C4-2B (cell line): ENCODE results near the gene BTN3A1.

Source experiments
- H3K27ac ChIP-seq: fragments of 450-650 bp; 2 replicates; pipeline ENCODE4 v1.5.1; 2017
- ZFX ChIP-seq: fragments of 450-650 bp; IDR thresholded peaks from 2 replicates; pipeline ENCODE4 v1.6.1; 2017
- TF ChIP-seq, protein P1 (sequence below): fragments of 450-650 bp; conservative IDR thresholded peaks from 2 replicates; pipeline ENCODE4 v1.5.1; 2017; ENCODE audit warnings: mild to moderate bottlenecking

The BTN3A1 gene

GRCh38 chr6:26447257-26447656 lies 45.2 kb downstream of the BTN3A1 start:
- no peak overlapping the region for H3K27ac ChIP-seq
- TF ChIP-seq ZFX = no peak
- TF ChIP-seq, protein P1, sequence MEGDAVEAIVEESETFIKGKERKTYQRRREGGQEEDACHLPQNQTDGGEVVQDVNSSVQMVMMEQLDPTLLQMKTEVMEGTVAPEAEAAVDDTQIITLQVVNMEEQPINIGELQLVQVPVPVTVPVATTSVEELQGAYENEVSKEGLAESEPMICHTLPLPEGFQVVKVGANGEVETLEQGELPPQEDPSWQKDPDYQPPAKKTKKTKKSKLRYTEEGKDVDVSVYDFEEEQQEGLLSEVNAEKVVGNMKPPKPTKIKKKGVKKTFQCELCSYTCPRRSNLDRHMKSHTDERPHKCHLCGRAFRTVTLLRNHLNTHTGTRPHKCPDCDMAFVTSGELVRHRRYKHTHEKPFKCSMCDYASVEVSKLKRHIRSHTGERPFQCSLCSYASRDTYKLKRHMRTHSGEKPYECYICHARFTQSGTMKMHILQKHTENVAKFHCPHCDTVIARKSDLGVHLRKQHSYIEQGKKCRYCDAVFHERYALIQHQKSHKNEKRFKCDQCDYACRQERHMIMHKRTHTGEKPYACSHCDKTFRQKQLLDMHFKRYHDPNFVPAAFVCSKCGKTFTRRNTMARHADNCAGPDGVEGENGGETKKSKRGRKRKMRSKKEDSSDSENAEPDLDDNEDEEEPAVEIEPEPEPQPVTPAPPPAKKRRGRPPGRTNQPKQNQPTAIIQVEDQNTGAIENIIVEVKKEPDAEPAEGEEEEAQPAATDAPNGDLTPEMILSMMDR = no peak

DNA sequence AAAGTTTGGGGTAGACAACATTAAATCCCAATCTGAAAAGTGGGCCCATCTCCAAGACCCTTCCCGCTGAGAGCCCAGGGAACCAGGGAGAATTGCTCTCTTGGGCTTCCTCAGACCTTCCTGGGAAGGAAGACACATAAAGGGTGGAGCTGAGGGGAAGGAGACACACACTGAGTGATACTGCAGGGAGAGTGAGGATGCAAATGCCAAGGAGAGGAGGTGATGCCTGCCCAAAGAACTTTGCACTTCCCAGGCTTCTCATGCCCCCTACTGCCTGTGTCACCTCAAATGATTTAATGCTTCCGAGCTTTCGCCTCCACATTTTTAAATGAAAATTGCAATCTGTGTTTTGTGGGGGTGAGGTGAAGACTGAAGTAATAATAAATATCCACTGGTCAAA lies 48.2 kb downstream of the BTN3A1 start:
- no peak for TF ChIP-seq ZFX
- TF ChIP-seq, protein P1 = no peak
- H3K27ac ChIP-seq = no peak overlapping the region

- TF ChIP-seq ZFX = no peak
- TF ChIP-seq, protein P1 = no peak
Observed at GRCh38 chr6:26452631-26453235, 50.7 kb downstream of the BTN3A1 start.

DNA sequence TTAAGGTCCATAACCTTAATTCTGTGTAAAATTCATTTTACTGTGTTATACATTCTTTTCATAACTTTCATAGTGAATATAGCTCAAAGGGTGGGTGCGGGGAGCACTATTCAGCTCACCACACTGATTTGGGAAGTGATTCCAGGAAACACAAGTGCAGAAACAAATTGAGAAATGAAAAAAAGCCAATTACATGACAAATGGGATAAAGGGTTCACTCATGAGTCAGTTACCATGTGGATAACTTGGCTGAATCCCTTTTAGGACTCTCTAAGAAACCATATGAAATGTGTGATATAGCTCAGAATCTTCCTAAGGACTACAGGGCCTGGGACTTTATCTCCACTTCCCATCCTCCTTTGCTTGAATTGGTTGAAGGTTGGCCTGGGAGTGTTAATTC lies 52.6 kb downstream of the BTN3A1 start:
- TF ChIP-seq, protein P1 = no peak
- no peak for TF ChIP-seq ZFX

More at GRCh38 chr6:26452631-26453235, 50.7 kb downstream of the BTN3A1 start:
- no peak overlapping the region for H3K27ac ChIP-seq

GRCh38 chr6:26455357-26455970 lies 53.4 kb downstream of the BTN3A1 start:
- TF ChIP-seq, protein P1 = no peak
- TF ChIP-seq ZFX = no peak
- no peak overlapping the region for H3K27ac ChIP-seq

More for the DNA sequence above, 52.6 kb downstream of the BTN3A1 start:
- H3K27ac ChIP-seq = no peak overlapping the region

DNA sequence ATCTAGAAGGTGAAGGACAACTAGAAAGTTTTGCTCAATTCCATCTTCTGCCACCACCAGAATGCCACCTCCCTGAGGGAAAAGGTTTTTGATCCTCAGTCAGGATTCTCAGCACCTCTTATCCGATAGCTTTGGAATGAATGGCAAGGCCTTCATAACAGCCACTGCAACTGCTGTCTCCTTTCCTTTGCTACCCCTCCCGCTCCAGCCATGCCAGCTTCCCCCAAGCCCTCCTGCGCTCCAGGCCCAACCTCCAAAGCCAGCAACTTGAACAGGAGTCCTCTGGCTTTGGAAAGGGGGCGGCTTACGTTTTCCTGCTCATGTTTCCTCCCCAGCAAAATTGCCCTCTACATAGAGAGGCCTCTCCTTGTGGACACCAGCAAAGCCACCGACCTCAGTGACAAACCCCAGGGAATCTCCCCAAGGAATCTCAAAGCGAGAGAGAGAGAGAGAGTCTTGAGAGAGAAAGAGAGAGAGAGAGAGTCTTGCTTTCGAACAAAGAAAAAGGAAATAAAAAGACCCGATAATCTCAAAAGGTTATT lies 55.3 kb downstream of the BTN3A1 start:
- TF ChIP-seq, protein P1 = no peak
- TF ChIP-seq ZFX = no peak
- H3K27ac ChIP-seq = peak overlapping the region; percentile 94
